LoVo (cell line): ENCODE data around the gene LRRC75A.
"Not testable (repeated sequence)": the region's sequence is repeated elsewhere in the genome, so short reads cannot be mapped to it uniquely, and the experiment has no call there.

Experiments used
- DNase-seq: peaks from one replicate; pipeline ENCODE4 v3.0.0-alpha.2; 2016; ENCODE audit warnings: low spot score

LRRC75A gene

GRCh38 chr17:16398270-16399267, 93.4 kb downstream of the LRRC75A start:
- no peak for DNase-seq

DNA sequence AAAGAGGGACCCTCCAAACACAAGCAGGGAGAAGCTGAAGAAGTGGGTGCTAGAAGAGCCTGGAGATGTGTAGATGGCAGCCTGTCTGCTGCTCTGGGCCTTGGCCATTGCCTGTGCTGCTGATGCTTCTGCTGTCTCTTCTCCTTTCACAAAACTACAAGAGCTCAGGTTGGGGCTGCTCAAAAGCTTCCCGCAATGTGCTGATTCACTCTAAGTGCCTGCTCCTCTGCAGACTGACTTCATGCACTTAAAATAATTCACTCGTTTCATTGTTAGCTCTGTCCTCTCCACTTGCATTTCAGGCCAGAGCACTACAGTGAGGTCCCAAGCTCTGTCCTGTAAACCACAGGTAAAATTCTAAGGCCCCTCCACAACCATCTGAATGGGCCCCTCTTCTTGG, 95.3 kb downstream of the LRRC75A start:
- not testable (repeated sequence) for DNase-seq

GRCh38 chr17:16395887-16396286, 96.1 kb downstream of the LRRC75A start:
- not testable (repeated sequence) for DNase-seq

DNA sequence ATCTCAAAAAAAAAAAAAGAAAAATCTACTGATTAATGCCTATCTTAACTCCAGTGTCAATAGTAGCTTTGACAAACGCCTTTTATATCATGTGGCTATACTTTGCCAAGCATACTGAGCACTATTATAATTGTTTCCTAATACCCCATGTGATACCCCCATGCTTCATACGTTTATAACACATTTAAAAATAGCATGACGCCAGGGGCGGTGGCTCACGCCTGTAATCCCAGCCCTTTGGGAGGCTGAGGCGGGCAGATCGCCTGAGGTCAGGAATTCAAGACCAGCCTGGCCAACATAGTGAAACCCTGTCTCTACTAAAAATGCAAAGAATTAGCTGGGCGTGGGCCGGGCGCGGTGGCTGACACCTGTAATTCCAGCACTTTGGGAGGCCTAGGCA, 99.5 kb downstream of the LRRC75A start:
- not testable (repeated sequence) for DNase-seq
